A673 (cell line): ENCODE measurements around the gene PHB1. TPM values are rescaled to one million over a fixed set of nuclear protein-coding genes. Genes with fewer than 3 reads are reported as not detected.

Experiments
- BruUV-seq: library from RNA; stranded (reverse); fragments of 400-500 nt; replicated peaks from 2 replicates; lab custom pipeline; 2021; lab: Mats Ljungman, UMichigan
- CTCF ChIA-PET: fragments of 300-600 bp; sonication (Branson Sonifier 250); formaldehyde crosslinking; loops from one replicate; lab custom pipeline; 2022; ENCODE audit warnings: antibody characterized with exemption; lab: Charles Lee
- POLR2A ChIA-PET: fragments of 300-600 bp; sonication (Branson Sonifier 250); formaldehyde crosslinking; loops from one replicate; lab custom pipeline; 2022; ENCODE audit warnings: antibody characterized with exemption; ENCODE audit not compliant: low non-redundant PET; lab: Charles Lee
- DNase-seq: peaks from one replicate; pipeline ENCODE4 v3.0.0-alpha.2; 2015; ENCODE audit warnings: low spot score
- H3K27ac ChIP-seq: fragments of 200-600 bp; sonication (generic); 2 replicates; pipeline ENCODE4 v1.5.1; 2016; ENCODE audit warnings: mixed run types, low read depth, mild to moderate bottlenecking, mixed read lengths, antibody characterized with exemption, low read length; ENCODE audit not compliant: poor library complexity, severe bottlenecking
- H3K27me3 ChIP-seq: fragments of 200-600 bp; sonication (generic); replicated peaks from 2 replicates; pipeline ENCODE4 v1.6.1; 2017; ENCODE audit warnings: mixed run types, low read depth, mild to moderate bottlenecking, mixed read lengths, antibody characterized with exemption, low read length; ENCODE audit not compliant: insufficient read depth, poor library complexity
- H3K36me3 ChIP-seq: fragments of 200-600 bp; sonication (generic); 2 replicates; pipeline ENCODE4 v1.6.1; 2016; ENCODE audit warnings: mixed run types, mild to moderate bottlenecking, mixed read lengths, antibody characterized with exemption, low read length; ENCODE audit not compliant: insufficient read depth, poor library complexity, severe bottlenecking
- H3K4me1 ChIP-seq: fragments of 200-600 bp; sonication (generic); 2 replicates; pipeline ENCODE4 v1.6.1; 2017; ENCODE audit warnings: mixed run types, mild to moderate bottlenecking, mixed read lengths, antibody characterized with exemption, low read length; ENCODE audit not compliant: insufficient read depth, poor library complexity, severe bottlenecking
- H3K4me3 ChIP-seq: fragments of 200-600 bp; sonication (generic); 2 replicates; pipeline ENCODE4 v1.5.1; 2016; ENCODE audit warnings: low read depth, mixed run types, mild to moderate bottlenecking, mixed read lengths, low read length; ENCODE audit not compliant: poor library complexity, severe bottlenecking
- H3K9me3 ChIP-seq: fragments of 200-600 bp; sonication (generic); 2 replicates; pipeline ENCODE4 v1.6.1; 2016; ENCODE audit warnings: mixed run types, low read depth, mild to moderate bottlenecking, mixed read lengths, antibody characterized with exemption, low read length; ENCODE audit not compliant: poor library complexity, severe bottlenecking
- CTCF ChIP-seq: fragments of 300-800, 200-600 bp; sonication (generic); conservative IDR thresholded peaks from 2 replicates; pipeline ENCODE4 v1.5.1; 2017; ENCODE audit warnings: low read depth, mild to moderate bottlenecking, antibody characterized with exemption, low read length, moderate library complexity, mixed read lengths
- EZH2 ChIP-seq: fragments of 200-600 bp; sonication (generic); IDR thresholded peaks from 2 replicates; pipeline ENCODE4 v1.6.1; 2017; ENCODE audit warnings: borderline replicate concordance, low read depth, mild to moderate bottlenecking, mixed read lengths, antibody characterized with exemption, low read length; ENCODE audit not compliant: poor library complexity, severe bottlenecking
- intact Hi-C: fragments of 100-400 bp; cut with micrococcal nuclease; formaldehyde crosslinking; loops from one replicate; pipeline ENCODE4 v1.10.0; 2022; ENCODE audit not compliant: unreplicated experiment
- total RNA-seq: library from RNA; stranded (reverse); gene quantifications from 2 replicates; pipeline ENCODE4 v1.2.3, GENCODE V29; 2021

PHB1 gene
- total RNA-seq, 1 experiment from 2014 or later, result 451 TPM

- intact Hi-C loops, result no loop called here
- POLR2A ChIA-PET, result no interaction called here
- no TSS peak for BruUV-seq
- no peak overlapping the region for H3K27ac ChIP-seq
- H3K9me3 ChIP-seq, result no peaks in the 10 kb centered on the region
- TF ChIP-seq EZH2, result no peak
- no peak for TF ChIP-seq CTCF
- no peak for DNase-seq
- H3K4me1 ChIP-seq, result no peaks in the 10 kb centered on the region
- H3K27me3 ChIP-seq, result no peaks in the 10 kb centered on the region
- CTCF ChIA-PET, result no interaction called here
- no peak overlapping the region for H3K4me3 ChIP-seq
- peaks cover 48% of the 10 kb centered on the region for H3K36me3 ChIP-seq
Observed at GRCh38 chr17:49403514-49404289, 11.0 kb downstream of the PHB1 start.

- no peak overlapping the region for H3K27ac ChIP-seq
- no TSS peak for BruUV-seq
Observed at GRCh38 chr17:49402706-49403105, 12.0 kb downstream of the PHB1 start.

GRCh38 chr17:49401971-49402611 lies 12.6 kb downstream of the PHB1 start:
- H3K36me3 ChIP-seq, result peaks cover 32% of the 10 kb centered on the region
- no peaks in the 10 kb centered on the region for H3K4me1 ChIP-seq
- ChIA-PET POLR2A (no interaction called here), CTCF (no interaction called here)
- intact Hi-C loops, result no loop called here
- no peak overlapping the region for H3K27ac ChIP-seq
- no peaks in the 10 kb centered on the region for H3K27me3 ChIP-seq
- TF ChIP-seq CTCF (no peak), EZH2 (no peak)
- BruUV-seq, result no TSS peak
- DNase-seq, result no peak
- H3K9me3 ChIP-seq, result no peaks in the 10 kb centered on the region
- H3K4me3 ChIP-seq, result no peak overlapping the region

More at GRCh38 chr17:49402706-49403105, 12.0 kb downstream of the PHB1 start:
- no peaks in the 10 kb centered on the region for H3K9me3 ChIP-seq
- POLR2A ChIA-PET, result no interaction called here
- no peaks in the 10 kb centered on the region for H3K4me1 ChIP-seq
- no peaks in the 10 kb centered on the region for H3K27me3 ChIP-seq
- intact Hi-C loops, result no loop called here
- DNase-seq, result no peak
- CTCF ChIA-PET, result no interaction called here
- no peak overlapping the region for H3K4me3 ChIP-seq
- TF ChIP-seq EZH2 (no peak), CTCF (no peak)
- H3K36me3 ChIP-seq, result peaks cover 38% of the 10 kb centered on the region
